ENCODE results near the gene DHRS1.

DHRS1 gene

DNA sequence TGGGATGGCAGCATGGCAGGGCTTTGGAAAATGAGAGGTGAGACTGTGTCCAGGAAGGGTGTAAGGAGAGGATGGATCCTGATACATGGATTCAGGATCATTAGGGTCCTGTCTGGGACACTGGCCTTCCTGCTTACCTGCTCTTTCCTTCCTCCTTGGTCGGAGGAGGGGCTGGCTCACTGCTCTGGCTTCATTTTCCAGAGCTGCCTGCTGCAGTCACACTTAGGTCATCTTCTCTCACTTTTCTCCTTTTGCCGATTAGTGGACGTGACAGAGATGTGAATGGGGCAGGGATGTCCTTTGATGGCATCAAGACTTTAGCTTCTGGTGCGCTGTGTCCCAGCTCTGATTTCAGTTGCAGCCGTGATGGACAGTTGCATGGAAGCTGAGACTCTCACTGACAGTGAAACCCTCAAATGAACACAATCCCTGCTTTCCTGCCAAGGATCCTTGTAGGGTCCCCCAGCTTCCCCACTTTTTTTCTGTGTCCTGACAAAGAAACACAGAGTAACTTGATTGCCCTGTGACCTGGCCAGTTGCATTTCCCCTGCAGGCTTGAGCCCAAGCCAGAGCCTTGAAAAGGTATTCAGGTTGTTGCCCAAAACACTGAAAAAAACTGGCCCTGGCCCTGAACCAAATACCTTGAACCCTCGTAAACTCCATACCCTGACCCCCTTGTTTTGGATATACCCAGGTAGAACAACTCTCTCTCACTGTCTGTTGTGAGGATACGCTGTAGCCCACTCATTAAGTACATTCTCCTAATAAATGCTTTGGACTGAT is 9.0 kb upstream of the DHRS1 start:
- DNase-seq, result no peak

DNA sequence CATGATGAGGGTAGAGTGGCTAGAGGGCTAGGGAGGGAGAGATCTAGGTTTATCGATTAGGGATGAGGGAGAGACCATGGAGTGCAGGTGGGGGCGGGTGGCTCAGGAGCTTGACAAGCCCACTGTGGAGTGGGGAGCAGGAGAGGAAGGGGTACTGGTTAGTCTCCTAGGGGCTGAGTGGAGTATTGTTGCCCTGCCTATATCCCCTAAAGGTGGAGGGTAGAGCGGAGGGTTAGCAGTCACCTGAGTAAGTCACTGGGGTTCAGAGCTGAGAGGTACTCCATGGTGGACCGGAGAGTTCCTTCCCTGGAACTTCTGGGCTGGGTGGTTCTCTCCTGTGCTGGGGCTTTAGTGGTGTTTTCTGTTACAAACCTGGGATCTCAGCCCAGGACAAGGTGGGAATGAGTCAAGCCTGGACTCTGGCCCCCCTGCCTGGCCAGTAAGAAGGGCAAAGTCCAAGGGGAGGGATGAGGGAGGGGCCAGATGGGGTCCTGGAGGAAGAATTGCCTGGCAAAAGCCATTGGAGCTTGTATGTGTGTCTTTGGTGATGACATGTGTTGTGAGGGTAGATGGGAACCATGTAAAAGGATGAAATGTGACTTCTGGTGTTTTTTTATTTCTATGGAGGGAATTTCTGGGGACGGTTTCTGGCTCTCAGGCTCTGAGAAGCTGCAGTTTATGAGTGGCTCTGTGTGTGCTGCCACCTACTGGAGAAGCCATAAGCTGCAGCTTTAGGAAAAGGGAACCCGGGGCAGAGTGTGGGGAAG is 8.2 kb upstream of the DHRS1 start, which contains the start of gene CIDEB:
Gene CIDEB (minus strand): TSS at position 403 of the 767 bp plus-strand sequence. CDS start 119 bp downstream, at position 284.
- peak; percentile 74 for DNase-seq

- no peak for DNase-seq
Observed at GRCh38 chr14:24307156-24307574, 7.6 kb upstream of the DHRS1 start.

GRCh38 chr14:24304019-24304387 is 4.4 kb upstream of the DHRS1 start:
- DNase-seq, result no peak

DNA sequence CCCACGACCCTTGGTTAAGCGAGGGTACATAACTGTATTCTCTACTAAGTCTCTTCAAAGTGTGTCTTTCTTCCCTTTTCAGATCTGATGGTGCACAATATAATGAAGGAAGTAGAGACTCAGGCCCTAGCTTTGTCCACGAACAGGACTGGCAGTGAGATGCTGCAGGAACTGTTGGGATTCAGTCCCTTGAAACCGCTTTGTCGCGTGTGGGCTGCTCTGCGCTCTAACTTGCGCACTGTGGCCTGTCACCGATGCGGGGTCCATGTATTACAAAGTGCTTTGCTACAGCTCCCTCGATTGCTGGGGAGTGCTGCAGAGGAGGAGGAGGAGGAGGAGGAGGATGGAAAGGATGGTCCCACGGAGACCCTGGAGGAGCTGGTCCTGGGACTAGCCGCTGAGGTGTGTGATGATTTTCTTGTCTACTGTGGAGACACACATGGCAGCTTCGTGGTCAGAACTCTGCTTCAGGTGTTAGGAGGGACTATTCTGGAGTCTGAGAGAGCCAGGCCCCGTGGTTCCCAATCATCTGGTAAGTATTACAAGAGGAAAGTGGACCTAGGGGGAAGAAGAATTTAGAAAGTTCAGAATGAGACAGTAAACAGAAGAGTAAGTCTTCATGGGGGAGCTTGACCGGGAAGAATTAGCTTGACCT is 873 bp upstream of the DHRS1 start:
- DNase-seq, result no peak

GRCh38 chr14:24298892-24299254 is 707 bp downstream of the DHRS1 start:
- no peak for DNase-seq

GRCh38 chr14:24297190-24297964 is 2.2 kb downstream of the DHRS1 start:
- no peak for DNase-seq

GRCh38 chr14:24296341-24297157 is 3.0 kb downstream of the DHRS1 start:
- DNase-seq, result peak; percentile 83

GRCh38 chr14:24293525-24293924 is 6.1 kb downstream of the DHRS1 start:
- DNase-seq, result no peak

- DNase-seq, result no peak
Observed at GRCh38 chr14:24292118-24292807, 7.3 kb downstream of the DHRS1 start.

GRCh38 chr14:24291446-24292117 is 8.0 kb downstream of the DHRS1 start:
- DNase-seq, result no peak

DNA sequence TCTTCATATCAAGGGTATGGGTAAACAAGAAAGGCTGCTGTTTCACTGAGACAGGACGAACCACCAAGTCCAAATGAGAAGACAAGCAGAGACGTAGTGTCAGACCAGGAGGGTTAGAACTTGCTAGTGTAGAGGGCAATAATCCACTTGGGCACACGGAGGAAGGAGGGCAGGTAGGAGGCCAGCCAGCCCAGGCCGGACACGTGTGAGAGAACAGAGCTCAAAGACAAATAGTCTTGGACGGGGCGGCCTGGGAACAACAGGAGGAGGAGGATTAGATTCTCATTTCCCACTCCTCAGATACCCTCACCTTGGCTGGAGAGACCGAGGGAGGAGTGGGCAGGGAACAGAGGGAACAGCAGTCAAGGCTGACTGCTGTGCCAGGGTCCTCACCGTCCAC is 8.8 kb downstream of the DHRS1 start:
- no peak for DNase-seq

DNA sequence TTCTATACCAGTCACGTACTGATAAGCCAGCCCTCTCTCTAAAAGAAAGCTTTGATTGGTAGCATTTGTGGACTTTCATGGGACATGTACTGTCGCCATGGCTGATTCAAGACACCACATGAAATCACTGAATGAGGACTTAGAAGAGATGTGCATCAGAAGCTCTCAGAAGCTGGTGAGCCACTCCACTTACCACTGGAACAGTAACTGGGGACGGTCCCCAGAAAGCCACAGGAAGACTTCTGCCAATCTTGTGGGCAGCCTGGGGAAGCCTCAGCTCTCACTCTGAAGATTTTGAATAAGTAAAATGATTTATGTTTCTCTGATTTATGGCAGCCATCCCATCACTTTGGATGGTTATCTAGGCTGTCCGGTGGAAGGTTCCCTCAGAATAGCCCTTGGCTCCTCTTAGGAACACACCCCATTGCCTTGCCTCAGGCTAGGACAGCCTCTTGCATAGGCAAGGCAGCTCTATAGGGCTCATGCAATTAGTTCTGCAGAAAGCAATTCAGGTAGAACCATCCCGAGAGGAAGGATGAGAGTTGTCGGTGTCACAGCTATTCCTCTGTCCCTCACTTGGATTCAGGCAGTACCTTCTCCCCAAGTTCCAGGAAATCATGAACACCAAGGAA is 9.8 kb downstream of the DHRS1 start:
- DNase-seq, result no peak

DNA sequence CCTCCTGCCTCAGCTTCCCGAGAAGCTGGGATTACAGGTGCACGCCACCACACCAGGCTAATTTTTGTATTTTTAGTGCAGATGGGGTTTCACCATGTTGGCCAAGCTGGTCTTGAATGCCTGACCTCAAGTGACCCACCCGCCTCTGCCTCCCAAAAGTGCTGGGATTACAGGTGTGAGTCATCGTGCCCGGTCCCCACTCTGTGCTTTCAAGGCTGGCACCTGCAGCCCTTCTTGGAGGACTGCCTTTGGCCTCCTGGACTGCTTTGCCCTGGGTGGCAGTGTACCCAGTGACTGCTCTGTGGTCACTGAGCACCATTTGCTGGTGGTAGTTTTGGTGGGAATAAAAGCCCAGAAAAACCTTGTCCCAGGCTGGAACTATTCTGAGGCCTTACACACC is 12.6 kb downstream of the DHRS1 start:
- DNase-seq, result no peak

- no peak for DNase-seq
Observed at GRCh38 chr14:24285351-24285750, 14.2 kb downstream of the DHRS1 start.

DNA sequence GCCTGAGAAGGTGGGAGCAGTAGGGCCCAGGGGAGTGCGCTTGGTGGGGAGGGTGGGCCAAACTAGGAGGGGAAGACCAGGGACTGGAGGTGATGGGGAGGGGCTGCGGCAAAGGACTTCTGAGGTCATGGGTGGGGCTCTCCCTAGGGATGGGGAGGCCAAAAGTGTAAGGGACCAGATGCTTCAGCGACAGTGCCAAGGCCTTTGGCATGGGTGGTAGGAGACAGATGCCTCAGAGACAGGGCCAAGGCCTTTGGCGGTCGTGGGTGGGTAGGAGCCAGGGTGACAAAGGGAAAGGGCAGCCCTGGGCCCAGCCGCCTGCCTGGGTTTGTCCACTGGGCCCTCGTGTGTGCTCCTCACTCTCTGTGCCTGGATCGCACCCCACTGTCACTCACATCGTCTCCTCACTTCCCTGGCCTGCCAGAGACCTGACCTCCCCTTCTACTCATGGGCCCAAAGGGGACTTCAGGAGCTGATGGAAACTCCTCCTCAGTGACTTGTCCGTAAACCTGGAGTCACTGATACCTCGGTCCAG is 15.0 kb downstream of the DHRS1 start:
- DNase-seq, result no peak

GRCh38 chr14:24283796-24284460 is 15.7 kb downstream of the DHRS1 start:
- no peak for DNase-seq

DNA sequence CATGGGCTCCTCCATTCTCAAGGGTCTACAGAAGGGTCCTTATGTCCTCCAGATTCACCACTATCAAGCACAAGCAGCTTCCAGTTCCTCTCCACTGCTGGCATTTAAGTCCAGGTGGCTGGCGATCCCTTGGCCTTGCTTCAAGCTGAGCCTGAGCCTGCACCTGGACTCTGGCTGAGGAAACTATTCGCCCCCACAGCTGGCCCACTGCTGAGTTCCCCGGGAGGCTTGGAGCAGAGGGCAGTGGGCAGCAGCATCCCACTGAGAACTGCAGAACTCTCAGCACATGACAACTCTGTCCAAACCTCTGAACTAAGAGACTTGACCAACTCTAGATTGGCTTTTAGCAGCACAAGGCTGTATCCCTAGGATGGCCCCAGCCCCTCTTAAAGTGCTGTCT is 16.8 kb downstream of the DHRS1 start:
- no peak for DNase-seq

DNA sequence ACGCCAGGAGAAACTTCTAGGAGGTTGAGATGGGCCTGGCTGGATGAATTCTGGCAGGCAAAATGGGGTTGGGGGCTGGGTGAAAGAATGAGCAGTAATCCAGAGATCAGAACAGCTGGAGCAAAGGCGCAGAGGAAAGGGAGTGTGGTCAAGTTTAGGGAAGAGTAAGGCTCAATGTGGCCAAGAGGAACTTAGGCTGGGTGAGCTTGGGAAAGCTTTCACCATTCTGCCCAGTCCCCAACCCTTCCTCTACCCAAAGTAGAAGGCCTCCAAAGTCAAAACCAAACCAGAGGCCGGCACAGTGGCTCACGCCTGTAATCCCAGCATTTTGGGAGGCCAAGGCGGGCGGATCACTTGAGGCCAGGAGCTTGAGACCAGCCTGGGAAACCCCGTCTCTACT is 17.9 kb downstream of the DHRS1 start:
- no peak for DNase-seq

Data from CD4-positive, alpha-beta T cell treated with Interleukin-10 for 1 hour (primary cell).